Islet of Langerhans (tissue), 1 donor: ENCODE results near the gene MUC13.

Experiments used
- FAIRE-seq: peaks from one replicate; lab custom pipeline; 2011; peaks lifted over from hg19 to GRCh38; lab: Jason Lieb, UNC

The MUC13 gene

GRCh38 chr3:124942613-124943012 is 8.1 kb upstream of the MUC13 start:
- no peak for FAIRE-seq

- FAIRE-seq: no peak
These were observed 7.2 kb upstream of the MUC13 start for GRCh38 chr3:124941771-124942170.

GRCh38 chr3:124939661-124940060 is 5.1 kb upstream of the MUC13 start:
- no peak for FAIRE-seq

- no peak for FAIRE-seq
These were observed 4.3 kb upstream of the MUC13 start for GRCh38 chr3:124938896-124939295.

GRCh38 chr3:124937049-124937448 is 2.5 kb upstream of the MUC13 start:
- no peak for FAIRE-seq

GRCh38 chr3:124935794-124936542 is 1.4 kb upstream of the MUC13 start:
- no peak for FAIRE-seq

- FAIRE-seq: no peak
These were observed 713 bp upstream of the MUC13 start for GRCh38 chr3:124935264-124935663.

- FAIRE-seq: peak; percentile 13
These were observed 6.0 kb downstream of the MUC13 start for GRCh38 chr3:124928333-124929202.

- no peak for FAIRE-seq
These were observed 6.9 kb downstream of the MUC13 start for GRCh38 chr3:124927574-124928045.

- FAIRE-seq: no peak
These were observed 8.0 kb downstream of the MUC13 start for GRCh38 chr3:124926426-124927101.

- no peak for FAIRE-seq
These were observed 9.8 kb downstream of the MUC13 start for GRCh38 chr3:124924741-124925140.

- no peak for FAIRE-seq
These were observed 10.7 kb downstream of the MUC13 start for GRCh38 chr3:124923833-124924232.

GRCh38 chr3:124920718-124921117 is 13.8 kb downstream of the MUC13 start:
- no peak for FAIRE-seq

GRCh38 chr3:124919756-124920155 is 14.8 kb downstream of the MUC13 start:
- FAIRE-seq: no peak

GRCh38 chr3:124918524-124918923 is 16.0 kb downstream of the MUC13 start:
- FAIRE-seq: no peak

- FAIRE-seq: no peak
These were observed 17.6 kb downstream of the MUC13 start for GRCh38 chr3:124916837-124917409.

- no peak for FAIRE-seq
These were observed 19.3 kb downstream of the MUC13 start for GRCh38 chr3:124915254-124915653.

GRCh38 chr3:124907957-124908356 is 26.6 kb downstream of the MUC13 start:
- FAIRE-seq: no peak

GRCh38 chr3:124904835-124905492 is 29.6 kb downstream of the MUC13 start:
- FAIRE-seq: no peak

- no peak for FAIRE-seq
These were observed 30.4 kb downstream of the MUC13 start for GRCh38 chr3:124903896-124904834.
